Stimulated activated CD4-positive, alpha-beta T cell treated with anti-CD3 and anti-CD28 coated beads, Interleukin-1b, Interleukin-23, amount 100 ng/mL, for 1 hour (primary cell): Measurements from ENCODE around the gene CTBP1.
A peak's percentile ranks its signal among the peaks of the same experiment; 100 is the strongest.

Experiments
- DNase-seq, 2 donors: peaks; one replicate each; pipeline ENCODE4 v3.0.0-alpha.2; 2020; ENCODE audit warnings: low read depth in 2 of 2

CTBP1 gene

GRCh38 chr4:1210971-1211370, 38.0 kb downstream of the CTBP1 start:
- no peak for DNase-seq

- DNase-seq, result no peak
These were observed 38.6 kb downstream of the CTBP1 start for GRCh38 chr4:1210241-1210841.

- DNase-seq, result no peak
These were observed 39.1 kb downstream of the CTBP1 start for GRCh38 chr4:1209821-1210220.

- no peak for DNase-seq
These were observed 39.8 kb downstream of the CTBP1 start for GRCh38 chr4:1208970-1209704.

- DNase-seq, result no peak
These were observed 40.5 kb downstream of the CTBP1 start for GRCh38 chr4:1208266-1208961.

- DNase-seq, result no peak
These were observed 41.2 kb downstream of the CTBP1 start for GRCh38 chr4:1207603-1208265.

- DNase-seq, result no peak
These were observed 41.8 kb downstream of the CTBP1 start for GRCh38 chr4:1207157-1207470.

- no peak for DNase-seq
These were observed 42.4 kb downstream of the CTBP1 start for GRCh38 chr4:1206299-1207156.

- DNase-seq, result no peak
These were observed 43.2 kb downstream of the CTBP1 start for GRCh38 chr4:1205586-1206298.

GRCh38 chr4:1204828-1205585, 43.9 kb downstream of the CTBP1 start:
- no peak for DNase-seq

- DNase-seq, result no peak
These were observed 44.6 kb downstream of the CTBP1 start for GRCh38 chr4:1204286-1204827.

GRCh38 chr4:1203026-1203616, 45.8 kb downstream of the CTBP1 start:
- DNase-seq, result no peak

GRCh38 chr4:1202526-1203011, 46.4 kb downstream of the CTBP1 start:
- no peak for DNase-seq

- peak in 1 of 2 donors; percentile 55 for DNase-seq
These were observed 46.9 kb downstream of the CTBP1 start for GRCh38 chr4:1201851-1202525.

GRCh38 chr4:1200425-1201035, 48.4 kb downstream of the CTBP1 start:
- DNase-seq, result no peak

- no peak for DNase-seq
These were observed 49.2 kb downstream of the CTBP1 start for GRCh38 chr4:1199556-1200331.

GRCh38 chr4:1198098-1198844, 50.7 kb downstream of the CTBP1 start:
- DNase-seq, result no peak
